ENCODE data around the gene KRTAP10-3. TPM values are rescaled to one million over a fixed set of nuclear protein-coding genes. Genes with fewer than 3 reads are reported as not detected.

The KRTAP10-3 gene
- total RNA-seq, 1 experiment from 2014 or later = not detected

- Histone ChIP-seq H3K27me3 (ENCODE audit: insufficient read depth, low read length) (no peaks in the 10 kb centered on the region; the same call in 1 of the 2 replicates), H3K27ac (ENCODE audit: low read depth, low read length) (no peak overlapping the region), H3K9me2 (ENCODE audit: insufficient read depth) (no peaks in the 10 kb centered on the region), H3K4me3 (replicated peaks in 1 of 2; ENCODE audit: low read depth in 1 of 2, low read length in 2 of 2) (no peak overlapping the region), H2AFZ (ENCODE audit: low read depth, low read length, poor library complexity, severe bottlenecking) (no peak overlapping the region), H3K9ac (ENCODE audit: low read length) (no peak overlapping the region), H3K9me3 (ENCODE audit: control insufficient read depth in 1 of 2, insufficient read depth in 1 of 2, low read depth in 1 of 2, low read length in 2 of 2) (no peaks in the 10 kb centered on the region), H3K36me3 (ENCODE audit: control insufficient read depth in 1 of 2, insufficient read depth in 2 of 2, low read length in 2 of 2) (no peaks in the 10 kb centered on the region), H4K20me1 (ENCODE audit: insufficient read depth) (no peaks in the 10 kb centered on the region), H3K4me2 (ENCODE audit: low read length) (no peak overlapping the region), H3K79me2 (ENCODE audit: insufficient read depth, low read length) (no peaks in the 10 kb centered on the region), H3K4me1 (ENCODE audit: control insufficient read depth in 1 of 2, insufficient read depth in 2 of 2, low read length in 2 of 2) (no peaks in the 10 kb centered on the region)
- TF ChIP-seq, protein P1, sequence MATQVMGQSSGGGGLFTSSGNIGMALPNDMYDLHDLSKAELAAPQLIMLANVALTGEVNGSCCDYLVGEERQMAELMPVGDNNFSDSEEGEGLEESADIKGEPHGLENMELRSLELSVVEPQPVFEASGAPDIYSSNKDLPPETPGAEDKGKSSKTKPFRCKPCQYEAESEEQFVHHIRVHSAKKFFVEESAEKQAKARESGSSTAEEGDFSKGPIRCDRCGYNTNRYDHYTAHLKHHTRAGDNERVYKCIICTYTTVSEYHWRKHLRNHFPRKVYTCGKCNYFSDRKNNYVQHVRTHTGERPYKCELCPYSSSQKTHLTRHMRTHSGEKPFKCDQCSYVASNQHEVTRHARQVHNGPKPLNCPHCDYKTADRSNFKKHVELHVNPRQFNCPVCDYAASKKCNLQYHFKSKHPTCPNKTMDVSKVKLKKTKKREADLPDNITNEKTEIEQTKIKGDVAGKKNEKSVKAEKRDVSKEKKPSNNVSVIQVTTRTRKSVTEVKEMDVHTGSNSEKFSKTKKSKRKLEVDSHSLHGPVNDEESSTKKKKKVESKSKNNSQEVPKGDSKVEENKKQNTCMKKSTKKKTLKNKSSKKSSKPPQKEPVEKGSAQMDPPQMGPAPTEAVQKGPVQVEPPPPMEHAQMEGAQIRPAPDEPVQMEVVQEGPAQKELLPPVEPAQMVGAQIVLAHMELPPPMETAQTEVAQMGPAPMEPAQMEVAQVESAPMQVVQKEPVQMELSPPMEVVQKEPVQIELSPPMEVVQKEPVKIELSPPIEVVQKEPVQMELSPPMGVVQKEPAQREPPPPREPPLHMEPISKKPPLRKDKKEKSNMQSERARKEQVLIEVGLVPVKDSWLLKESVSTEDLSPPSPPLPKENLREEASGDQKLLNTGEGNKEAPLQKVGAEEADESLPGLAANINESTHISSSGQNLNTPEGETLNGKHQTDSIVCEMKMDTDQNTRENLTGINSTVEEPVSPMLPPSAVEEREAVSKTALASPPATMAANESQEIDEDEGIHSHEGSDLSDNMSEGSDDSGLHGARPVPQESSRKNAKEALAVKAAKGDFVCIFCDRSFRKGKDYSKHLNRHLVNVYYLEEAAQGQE (IDR thresholded peaks at IDR 0.05; ENCODE audit: low read depth) = no peak
- no peak for TF ChIP-seq TCF7L2 (IDR thresholded peaks at IDR 0.05; ENCODE audit: borderline replicate concordance, extremely low read depth, insufficient read depth, insufficient read length)
- TF ChIP-seq ZFX (IDR thresholded peaks at IDR 0.05) = no peak
- TF ChIP-seq EGR1 (IDR thresholded peaks at IDR 0.05; ENCODE audit: low read depth) = no peak
- no peak for TF ChIP-seq ZNF274 (IDR thresholded peaks at IDR 0.05; ENCODE audit: low read depth, low read length)
- no peak for TF ChIP-seq POLR2AphosphoS5 (IDR thresholded peaks at IDR 0.05; ENCODE audit: low read depth, low read length)
- TF ChIP-seq CBX3 (IDR thresholded peaks at IDR 0.05; ENCODE audit: low read depth) = no peak
- TF ChIP-seq, protein P2, sequence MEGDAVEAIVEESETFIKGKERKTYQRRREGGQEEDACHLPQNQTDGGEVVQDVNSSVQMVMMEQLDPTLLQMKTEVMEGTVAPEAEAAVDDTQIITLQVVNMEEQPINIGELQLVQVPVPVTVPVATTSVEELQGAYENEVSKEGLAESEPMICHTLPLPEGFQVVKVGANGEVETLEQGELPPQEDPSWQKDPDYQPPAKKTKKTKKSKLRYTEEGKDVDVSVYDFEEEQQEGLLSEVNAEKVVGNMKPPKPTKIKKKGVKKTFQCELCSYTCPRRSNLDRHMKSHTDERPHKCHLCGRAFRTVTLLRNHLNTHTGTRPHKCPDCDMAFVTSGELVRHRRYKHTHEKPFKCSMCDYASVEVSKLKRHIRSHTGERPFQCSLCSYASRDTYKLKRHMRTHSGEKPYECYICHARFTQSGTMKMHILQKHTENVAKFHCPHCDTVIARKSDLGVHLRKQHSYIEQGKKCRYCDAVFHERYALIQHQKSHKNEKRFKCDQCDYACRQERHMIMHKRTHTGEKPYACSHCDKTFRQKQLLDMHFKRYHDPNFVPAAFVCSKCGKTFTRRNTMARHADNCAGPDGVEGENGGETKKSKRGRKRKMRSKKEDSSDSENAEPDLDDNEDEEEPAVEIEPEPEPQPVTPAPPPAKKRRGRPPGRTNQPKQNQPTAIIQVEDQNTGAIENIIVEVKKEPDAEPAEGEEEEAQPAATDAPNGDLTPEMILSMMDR (IDR thresholded peaks at IDR 0.05 in 2 of 3, conservative IDR thresholded peaks at IDR 0.05 in 1 of 3; ENCODE audit: borderline replicate concordance in 1 of 3, insufficient read depth in 1 of 3, low read depth in 2 of 3, low read length in 2 of 3) = no peak
- TF ChIP-seq CEBPB (IDR thresholded peaks at IDR 0.05; ENCODE audit: low read depth) = no peak
- TF ChIP-seq, protein P3, sequence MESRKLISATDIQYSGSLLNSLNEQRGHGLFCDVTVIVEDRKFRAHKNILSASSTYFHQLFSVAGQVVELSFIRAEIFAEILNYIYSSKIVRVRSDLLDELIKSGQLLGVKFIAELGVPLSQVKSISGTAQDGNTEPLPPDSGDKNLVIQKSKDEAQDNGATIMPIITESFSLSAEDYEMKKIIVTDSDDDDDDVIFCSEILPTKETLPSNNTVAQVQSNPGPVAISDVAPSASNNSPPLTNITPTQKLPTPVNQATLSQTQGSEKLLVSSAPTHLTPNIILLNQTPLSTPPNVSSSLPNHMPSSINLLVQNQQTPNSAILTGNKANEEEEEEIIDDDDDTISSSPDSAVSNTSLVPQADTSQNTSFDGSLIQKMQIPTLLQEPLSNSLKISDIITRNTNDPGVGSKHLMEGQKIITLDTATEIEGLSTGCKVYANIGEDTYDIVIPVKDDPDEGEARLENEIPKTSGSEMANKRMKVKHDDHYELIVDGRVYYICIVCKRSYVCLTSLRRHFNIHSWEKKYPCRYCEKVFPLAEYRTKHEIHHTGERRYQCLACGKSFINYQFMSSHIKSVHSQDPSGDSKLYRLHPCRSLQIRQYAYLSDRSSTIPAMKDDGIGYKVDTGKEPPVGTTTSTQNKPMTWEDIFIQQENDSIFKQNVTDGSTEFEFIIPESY (IDR thresholded peaks at IDR 0.05; ENCODE audit: extremely low read depth, insufficient replicate concordance, low read length) = no peak
- no peak for TF ChIP-seq MAX (IDR thresholded peaks at IDR 0.05)
- TF ChIP-seq JUND (IDR thresholded peaks at IDR 0.05) = no peak
- TF ChIP-seq FOSL1 (IDR thresholded peaks at IDR 0.05; ENCODE audit: low read depth) = no peak
- no peak for TF ChIP-seq SIN3A (IDR thresholded peaks at IDR 0.05; ENCODE audit: low read depth)
- no peak for TF ChIP-seq POLR2A (IDR thresholded peaks at IDR 0.05; ENCODE audit: borderline replicate concordance, extremely low read depth, insufficient read depth, insufficient read length)
- TF ChIP-seq YY1 (IDR thresholded peaks at IDR 0.05; ENCODE audit: extremely low read depth, insufficient replicate concordance, low read depth, low read length) = no peak
- no peak for TF ChIP-seq SRF (IDR thresholded peaks at IDR 0.05; ENCODE audit: low read depth)
- TF ChIP-seq EZH2phosphoT487 (IDR thresholded peaks at IDR 0.05; ENCODE audit: borderline replicate concordance) = no peak
- CTCF ChIA-PET = no interaction called here
- ATAC-seq = no peak
- POLR2A ChIA-PET = no interaction called here
- no peak for DNase-seq (ENCODE audit: low read depth, low spot score)
- intact Hi-C loops (cut with micrococcal nuclease) = no loop called here
- RAD21 ChIA-PET (ENCODE audit: low non-redundant PET in 1 of 2, low total read pairs in 2 of 2, uncharacterized antibody in 2 of 2, unreplicated experiment in 2 of 2) = no interaction called here
- no TSS peak for BruUV-seq (replicated peaks)
Observed at GRCh38 chr21:44557491-44558328, 885 bp downstream of the KRTAP10-3 start.
